Liver (tissue), 9 donors: Measurements from ENCODE around the gene ASPA. TPM values are rescaled to one million over a fixed set of nuclear protein-coding genes. Genes with fewer than 3 reads are reported as not detected.

Experiments used
- DNase-seq: peaks from one replicate; pipeline ENCODE4 v3.0.0-alpha.2; 2017; ENCODE audit warnings: low spot score
- H3K27ac ChIP-seq, 2 donors: one replicate each; pipeline ENCODE4 v1.7.0; 2013; ENCODE audit warnings: inconsistent platforms in 2 of 2, low read length in 2 of 2, control low read depth in 1 of 2, low read depth in 1 of 2, mild to moderate bottlenecking in 1 of 2
- H3K27me3 ChIP-seq, 4 donors: one replicate each; pipeline versions ENCODE4 v1.6.1 to v1.7.0; 2013; ENCODE audit warnings: low read length in 3 of 4, inconsistent platforms in 1 of 4, mild to moderate bottlenecking in 1 of 4, moderate library complexity in 1 of 4; ENCODE audit not compliant: control insufficient read depth in 4 of 4, insufficient read depth in 4 of 4
- H3K36me3 ChIP-seq, 4 donors: one replicate each; pipeline versions ENCODE4 v1.6.1 to v1.7.0; 2013; ENCODE audit warnings: low read length in 3 of 4, mild to moderate bottlenecking in 3 of 4, low read depth in 1 of 4, moderate library complexity in 1 of 4; ENCODE audit not compliant: control insufficient read depth in 4 of 4, insufficient read depth in 3 of 4
- H3K4me1 ChIP-seq, 4 donors: one replicate each; pipeline versions ENCODE4 v1.6.1 to v1.7.0; 2013; ENCODE audit warnings: low read length in 3 of 4, mild to moderate bottlenecking in 3 of 4, moderate library complexity in 1 of 4; ENCODE audit not compliant: control insufficient read depth in 4 of 4, insufficient read depth in 4 of 4
- H3K4me3 ChIP-seq, 3 donors: one replicate each; pipeline versions ENCODE4 v1.6.1 to v1.7.0; 2013; ENCODE audit warnings: low read length in 3 of 3, control low read depth in 1 of 3, low read depth in 1 of 3, mild to moderate bottlenecking in 1 of 3
- H3K9ac ChIP-seq, 2 donors: one replicate each; pipeline ENCODE4 v1.7.0; 2013; ENCODE audit warnings: low read length in 2 of 2, mild to moderate bottlenecking in 2 of 2, moderate library complexity in 2 of 2, control low read depth in 1 of 2, low read depth in 1 of 2
- H3K9me3 ChIP-seq, 4 donors: one replicate each; pipeline versions ENCODE4 v1.6.1 to v1.7.0; 2013; ENCODE audit warnings: low read length in 3 of 4; ENCODE audit not compliant: control insufficient read depth in 4 of 4
- EGR1 ChIP-seq, 2 donors: IDR thresholded peaks; 2 replicates each; pipeline ENCODE4 v1.6.1; 2016 to 2018; ENCODE audit warnings: antibody characterized with exemption in 2 of 2, low read depth in 2 of 2
- FOXA1 ChIP-seq: IDR thresholded peaks from 2 replicates; pipeline ENCODE4 v1.6.1; 2016; ENCODE audit warnings: antibody characterized with exemption
- FOXA2 ChIP-seq: IDR thresholded peaks from 2 replicates; pipeline ENCODE4 v1.6.1; 2016; ENCODE audit warnings: antibody characterized with exemption
- GABPA ChIP-seq, 2 donors: IDR thresholded peaks in 1 of 2; conservative IDR thresholded peaks in 1 of 2; 2 replicates each; pipeline ENCODE4 v1.6.1; 2016; ENCODE audit warnings: antibody characterized with exemption in 2 of 2, mild to moderate bottlenecking in 1 of 2, moderate library complexity in 1 of 2
- HNF4A ChIP-seq, 2 donors: conservative IDR thresholded peaks; 2 replicates each; pipeline ENCODE4 v1.6.1; 2016; ENCODE audit warnings: antibody characterized with exemption in 2 of 2, mild to moderate bottlenecking in 2 of 2
- HNF4G ChIP-seq: IDR thresholded peaks from 2 replicates; pipeline ENCODE4 v1.6.1; 2016; ENCODE audit warnings: antibody characterized with exemption
- JUND ChIP-seq, 2 donors: IDR thresholded peaks; 2 replicates each; pipeline ENCODE4 v1.6.1; 2016; ENCODE audit warnings: antibody characterized with exemption in 2 of 2
- NR2F2 ChIP-seq: IDR thresholded peaks from 2 replicates; pipeline ENCODE4 v1.6.1; 2016; ENCODE audit warnings: antibody characterized with exemption
- RAD21 ChIP-seq, 2 donors: IDR thresholded peaks; 2 replicates each; pipeline ENCODE4 v1.6.1; 2016; ENCODE audit warnings: antibody characterized with exemption in 2 of 2, mild to moderate bottlenecking in 2 of 2
- RXRA ChIP-seq, 2 donors: IDR thresholded peaks; 2 replicates each; pipeline ENCODE4 v1.6.1; 2017 to 2018; ENCODE audit warnings: antibody characterized with exemption in 2 of 2, mild to moderate bottlenecking in 1 of 2
- SP1 ChIP-seq: IDR thresholded peaks from 2 replicates; pipeline ENCODE4 v1.6.1; 2018; ENCODE audit warnings: antibody characterized with exemption, mild to moderate bottlenecking
- TAF1 ChIP-seq: conservative IDR thresholded peaks from 2 replicates; pipeline ENCODE4 v1.6.1; 2016; ENCODE audit warnings: antibody characterized with exemption, mild to moderate bottlenecking
- YY1 ChIP-seq: IDR thresholded peaks from 2 replicates; pipeline ENCODE4 v1.6.1; 2016; ENCODE audit warnings: antibody characterized with exemption, mild to moderate bottlenecking
- WGBS: extraction: QIAGEN DNeasy Blood & Tissue Kit; methylation state at CpG from one replicate; pipeline ENCODE4 v1.1.7; 2013; 5-methylcytosine and 5-hydroxymethylcytosine counted together
- polyA plus RNA-seq, 2 donors: library from polyadenylated mRNA; stranded (reverse) in 1 of 2; unstranded in 1 of 2; fragments of 200-250 nt in 1 of 2; fragments of >200 nt in 1 of 2; fragmentation: Nextera tagmentation in 1 of 2; extraction: Ambion mirVana in 1 of 2; gene quantifications; one replicate each; pipeline versions ENCODE4 v1.2.1 to v1.2.3, GENCODE V29; 2013 to 2015
- total RNA-seq, 2 donors: library from RNA; depleted of rRNA; stranded (reverse); fragments of >200 nt; gene quantifications; one replicate each; pipeline ENCODE4 v1.2.3, GENCODE V29; 2014
- TF ChIP-seq, protein P1 (sequence below): IDR thresholded peaks from 2 replicates; pipeline ENCODE4 v1.6.1; 2016; ENCODE audit warnings: antibody characterized with exemption
- TF ChIP-seq, protein P2 (sequence below): IDR thresholded peaks from 2 replicates; pipeline ENCODE4 v1.6.1; 2016; ENCODE audit warnings: antibody characterized with exemption, mild to moderate bottlenecking
- TF ChIP-seq, protein P3 (sequence below): IDR thresholded peaks from 2 replicates; pipeline ENCODE4 v1.6.1; 2016; ENCODE audit warnings: antibody characterized with exemption
- TF ChIP-seq, protein P4 (sequence below): fragments of 150-350 bp; IDR thresholded peaks from 2 replicates; pipeline ENCODE4 v1.5.1; 2017; ENCODE audit warnings: improper control_type of control experiment, low read depth, low read length; ENCODE audit not compliant: missing input control
- TF ChIP-seq, protein P5 (sequence below): IDR thresholded peaks from 2 replicates; pipeline ENCODE4 v1.6.1; 2016; ENCODE audit warnings: antibody characterized with exemption
- donor health status: healthy.
- donor health status: healthy.
- donor health status: healthy.
- donor health status: healthy.
- donor health status: healthy.

The ASPA gene
- total and polyA plus RNA-seq, 4 donors, result 0.89 to 4.7 (median 1.9) TPM

DNA sequence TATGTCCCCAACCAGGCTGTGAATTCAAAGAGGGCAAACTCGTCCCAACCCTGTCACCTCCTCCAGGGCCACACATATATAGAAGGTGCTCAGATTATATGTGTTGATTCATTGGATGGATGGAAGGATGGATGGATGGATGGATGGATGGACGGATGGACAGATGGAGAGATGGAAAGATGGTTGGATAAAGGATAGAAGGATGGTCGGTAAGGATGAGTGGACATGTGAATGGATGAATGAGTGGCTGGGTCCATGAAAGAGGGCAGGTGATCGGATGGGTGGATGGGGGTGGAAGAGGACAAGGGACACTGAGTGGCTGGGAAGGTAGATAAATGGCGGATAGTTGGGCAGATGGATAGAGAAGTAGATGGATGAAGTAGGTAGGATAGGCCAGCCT lies 51.7 kb downstream of the ASPA start:
- Histone ChIP-seq H3K9me3 (no peaks in the 10 kb centered on the region), H3K27me3 (no peaks in the 10 kb centered on the region), H3K27ac (no peak overlapping the region), H3K36me3 (no peaks in the 10 kb centered on the region), H3K9ac (no peak overlapping the region), H3K4me3 (no peak overlapping the region), H3K4me1 (peaks cover 0 to 2% (median 0%) of the 10 kb centered on the region in 4 donors)
- no peak for DNase-seq
- TF ChIP-seq TAF1 (no peak), SP1 (no peak), YY1 (no peak), JUND (IDR thresholded peaks at IDR 0.05) (no peak), RAD21 (IDR thresholded peaks at IDR 0.05) (no peak), HNF4A (conservative IDR thresholded peaks at IDR 0.05) (no peak), RXRA (IDR thresholded peaks at IDR 0.05) (no peak), HNF4G (no peak), GABPA (IDR thresholded peaks at IDR 0.05 in 1 of 2, conservative IDR thresholded peaks at IDR 0.05 in 1 of 2) (no peak), EGR1 (IDR thresholded peaks at IDR 0.05; ENCODE audit: low read depth in 2 of 2) (no peak)
- TF ChIP-seq, protein P1, sequence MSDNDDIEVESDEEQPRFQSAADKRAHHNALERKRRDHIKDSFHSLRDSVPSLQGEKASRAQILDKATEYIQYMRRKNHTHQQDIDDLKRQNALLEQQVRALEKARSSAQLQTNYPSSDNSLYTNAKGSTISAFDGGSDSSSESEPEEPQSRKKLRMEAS, result no peak
- TF ChIP-seq, protein P2, sequence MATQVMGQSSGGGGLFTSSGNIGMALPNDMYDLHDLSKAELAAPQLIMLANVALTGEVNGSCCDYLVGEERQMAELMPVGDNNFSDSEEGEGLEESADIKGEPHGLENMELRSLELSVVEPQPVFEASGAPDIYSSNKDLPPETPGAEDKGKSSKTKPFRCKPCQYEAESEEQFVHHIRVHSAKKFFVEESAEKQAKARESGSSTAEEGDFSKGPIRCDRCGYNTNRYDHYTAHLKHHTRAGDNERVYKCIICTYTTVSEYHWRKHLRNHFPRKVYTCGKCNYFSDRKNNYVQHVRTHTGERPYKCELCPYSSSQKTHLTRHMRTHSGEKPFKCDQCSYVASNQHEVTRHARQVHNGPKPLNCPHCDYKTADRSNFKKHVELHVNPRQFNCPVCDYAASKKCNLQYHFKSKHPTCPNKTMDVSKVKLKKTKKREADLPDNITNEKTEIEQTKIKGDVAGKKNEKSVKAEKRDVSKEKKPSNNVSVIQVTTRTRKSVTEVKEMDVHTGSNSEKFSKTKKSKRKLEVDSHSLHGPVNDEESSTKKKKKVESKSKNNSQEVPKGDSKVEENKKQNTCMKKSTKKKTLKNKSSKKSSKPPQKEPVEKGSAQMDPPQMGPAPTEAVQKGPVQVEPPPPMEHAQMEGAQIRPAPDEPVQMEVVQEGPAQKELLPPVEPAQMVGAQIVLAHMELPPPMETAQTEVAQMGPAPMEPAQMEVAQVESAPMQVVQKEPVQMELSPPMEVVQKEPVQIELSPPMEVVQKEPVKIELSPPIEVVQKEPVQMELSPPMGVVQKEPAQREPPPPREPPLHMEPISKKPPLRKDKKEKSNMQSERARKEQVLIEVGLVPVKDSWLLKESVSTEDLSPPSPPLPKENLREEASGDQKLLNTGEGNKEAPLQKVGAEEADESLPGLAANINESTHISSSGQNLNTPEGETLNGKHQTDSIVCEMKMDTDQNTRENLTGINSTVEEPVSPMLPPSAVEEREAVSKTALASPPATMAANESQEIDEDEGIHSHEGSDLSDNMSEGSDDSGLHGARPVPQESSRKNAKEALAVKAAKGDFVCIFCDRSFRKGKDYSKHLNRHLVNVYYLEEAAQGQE, result no peak
- TF ChIP-seq, protein P3, sequence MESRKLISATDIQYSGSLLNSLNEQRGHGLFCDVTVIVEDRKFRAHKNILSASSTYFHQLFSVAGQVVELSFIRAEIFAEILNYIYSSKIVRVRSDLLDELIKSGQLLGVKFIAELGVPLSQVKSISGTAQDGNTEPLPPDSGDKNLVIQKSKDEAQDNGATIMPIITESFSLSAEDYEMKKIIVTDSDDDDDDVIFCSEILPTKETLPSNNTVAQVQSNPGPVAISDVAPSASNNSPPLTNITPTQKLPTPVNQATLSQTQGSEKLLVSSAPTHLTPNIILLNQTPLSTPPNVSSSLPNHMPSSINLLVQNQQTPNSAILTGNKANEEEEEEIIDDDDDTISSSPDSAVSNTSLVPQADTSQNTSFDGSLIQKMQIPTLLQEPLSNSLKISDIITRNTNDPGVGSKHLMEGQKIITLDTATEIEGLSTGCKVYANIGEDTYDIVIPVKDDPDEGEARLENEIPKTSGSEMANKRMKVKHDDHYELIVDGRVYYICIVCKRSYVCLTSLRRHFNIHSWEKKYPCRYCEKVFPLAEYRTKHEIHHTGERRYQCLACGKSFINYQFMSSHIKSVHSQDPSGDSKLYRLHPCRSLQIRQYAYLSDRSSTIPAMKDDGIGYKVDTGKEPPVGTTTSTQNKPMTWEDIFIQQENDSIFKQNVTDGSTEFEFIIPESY, result no peak
- 92% methylated on average over 5 of the region's 5 CpGs for WGBS

DNA sequence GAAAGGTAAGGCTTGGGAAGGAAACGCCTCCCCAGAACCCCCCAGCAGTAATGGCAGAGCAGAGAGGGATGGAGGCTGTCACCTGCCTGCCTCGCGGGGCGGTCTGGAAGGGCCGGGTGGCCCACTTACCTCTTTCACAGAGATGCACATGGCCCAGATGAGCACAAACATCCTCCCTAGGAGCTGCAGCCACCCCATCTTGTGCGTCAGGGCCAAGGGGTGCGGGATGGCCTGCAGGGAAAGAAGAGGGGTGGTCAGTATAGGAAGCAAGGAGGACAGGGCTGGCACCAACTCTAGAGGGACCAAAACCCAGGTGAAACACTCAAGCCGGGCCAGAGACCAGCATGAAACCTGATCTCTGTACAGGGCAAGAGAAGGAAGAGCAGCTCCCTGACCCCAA lies 52.1 kb downstream of the ASPA start:
- 92% methylated on average over 8 of the region's 8 CpGs for WGBS
- TF ChIP-seq NR2F2 (no peak), YY1 (no peak), SP1 (no peak), RXRA (IDR thresholded peaks at IDR 0.05) (no peak), JUND (IDR thresholded peaks at IDR 0.05) (no peak), EGR1 (IDR thresholded peaks at IDR 0.05; ENCODE audit: low read depth in 2 of 2) (no peak), HNF4G (no peak), RAD21 (IDR thresholded peaks at IDR 0.05) (no peak), FOXA1 (no peak), TAF1 (no peak), GABPA (IDR thresholded peaks at IDR 0.05 in 1 of 2, conservative IDR thresholded peaks at IDR 0.05 in 1 of 2) (no peak), FOXA2 (no peak)
- TF ChIP-seq, protein P4, sequence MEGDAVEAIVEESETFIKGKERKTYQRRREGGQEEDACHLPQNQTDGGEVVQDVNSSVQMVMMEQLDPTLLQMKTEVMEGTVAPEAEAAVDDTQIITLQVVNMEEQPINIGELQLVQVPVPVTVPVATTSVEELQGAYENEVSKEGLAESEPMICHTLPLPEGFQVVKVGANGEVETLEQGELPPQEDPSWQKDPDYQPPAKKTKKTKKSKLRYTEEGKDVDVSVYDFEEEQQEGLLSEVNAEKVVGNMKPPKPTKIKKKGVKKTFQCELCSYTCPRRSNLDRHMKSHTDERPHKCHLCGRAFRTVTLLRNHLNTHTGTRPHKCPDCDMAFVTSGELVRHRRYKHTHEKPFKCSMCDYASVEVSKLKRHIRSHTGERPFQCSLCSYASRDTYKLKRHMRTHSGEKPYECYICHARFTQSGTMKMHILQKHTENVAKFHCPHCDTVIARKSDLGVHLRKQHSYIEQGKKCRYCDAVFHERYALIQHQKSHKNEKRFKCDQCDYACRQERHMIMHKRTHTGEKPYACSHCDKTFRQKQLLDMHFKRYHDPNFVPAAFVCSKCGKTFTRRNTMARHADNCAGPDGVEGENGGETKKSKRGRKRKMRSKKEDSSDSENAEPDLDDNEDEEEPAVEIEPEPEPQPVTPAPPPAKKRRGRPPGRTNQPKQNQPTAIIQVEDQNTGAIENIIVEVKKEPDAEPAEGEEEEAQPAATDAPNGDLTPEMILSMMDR, result no peak
- TF ChIP-seq, protein P3, result no peak
- TF ChIP-seq, protein P5, sequence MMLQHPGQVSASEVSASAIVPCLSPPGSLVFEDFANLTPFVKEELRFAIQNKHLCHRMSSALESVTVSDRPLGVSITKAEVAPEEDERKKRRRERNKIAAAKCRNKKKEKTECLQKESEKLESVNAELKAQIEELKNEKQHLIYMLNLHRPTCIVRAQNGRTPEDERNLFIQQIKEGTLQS, result no peak
- TF ChIP-seq, protein P2, result no peak
- no peak for DNase-seq

More for the DNA sequence above, 52.1 kb downstream of the ASPA start:
- H3K4me3 ChIP-seq, result no peak overlapping the region
- no peaks in the 10 kb centered on the region for H3K27me3 ChIP-seq
- peaks cover 0 to 2% (median 0%) of the 10 kb centered on the region in 4 donors for H3K4me1 ChIP-seq
- no peaks in the 10 kb centered on the region for H3K9me3 ChIP-seq
- H3K9ac ChIP-seq, result no peak overlapping the region
- H3K36me3 ChIP-seq, result no peaks in the 10 kb centered on the region
- no peak overlapping the region for H3K27ac ChIP-seq
